ENCODE measurements around the gene SLC6A13. TPM values are rescaled to one million over a fixed set of nuclear protein-coding genes. Genes with fewer than 3 reads are reported as not detected.

Gene SLC6A13
- total and polyA plus RNA-seq, 2 of the 13 experiments (the other 11 are each of a cell fraction or from before 2014, with no cell fraction given), result 0.05 to 0.15 TPM

DNA sequence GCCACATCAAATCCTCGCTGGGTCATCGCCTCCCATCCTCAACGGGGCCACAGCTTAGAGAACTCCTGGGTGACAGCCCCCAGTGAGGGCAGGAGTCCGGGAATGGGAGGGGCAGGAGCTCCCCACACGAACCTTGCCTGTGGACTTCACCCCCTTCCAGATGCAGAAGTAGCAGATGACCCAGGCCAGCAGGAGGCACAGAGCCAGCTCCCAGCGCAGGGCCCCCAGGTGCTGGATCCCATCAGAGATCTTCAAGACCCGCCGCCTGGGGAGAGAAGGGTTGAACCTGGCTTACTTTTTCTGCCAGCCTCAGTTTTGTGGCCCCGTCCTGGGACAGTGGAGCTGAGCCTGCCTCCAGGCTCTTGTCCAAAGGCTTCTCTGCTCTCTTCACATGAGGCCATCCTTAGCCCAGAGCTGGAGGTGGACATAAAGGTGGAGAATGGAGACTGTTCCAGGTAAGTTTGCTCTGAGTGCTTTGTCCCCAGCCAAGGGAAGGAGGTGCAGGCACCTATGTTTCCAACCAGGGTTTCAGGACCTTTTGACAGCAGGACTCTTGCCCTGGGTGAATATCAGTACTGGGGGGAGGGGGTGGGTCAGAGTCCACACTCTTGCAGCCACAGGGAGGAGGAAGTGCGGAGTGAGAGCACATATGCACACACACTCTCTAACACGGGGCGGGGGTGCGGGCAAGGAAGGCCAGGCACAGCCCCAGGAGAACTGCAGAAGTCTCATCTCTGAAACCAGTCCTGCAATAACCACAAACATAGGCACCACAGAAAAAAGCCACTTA, 25.4 kb downstream of the SLC6A13 start (continued):
- TF ChIP-seq, protein P1, sequence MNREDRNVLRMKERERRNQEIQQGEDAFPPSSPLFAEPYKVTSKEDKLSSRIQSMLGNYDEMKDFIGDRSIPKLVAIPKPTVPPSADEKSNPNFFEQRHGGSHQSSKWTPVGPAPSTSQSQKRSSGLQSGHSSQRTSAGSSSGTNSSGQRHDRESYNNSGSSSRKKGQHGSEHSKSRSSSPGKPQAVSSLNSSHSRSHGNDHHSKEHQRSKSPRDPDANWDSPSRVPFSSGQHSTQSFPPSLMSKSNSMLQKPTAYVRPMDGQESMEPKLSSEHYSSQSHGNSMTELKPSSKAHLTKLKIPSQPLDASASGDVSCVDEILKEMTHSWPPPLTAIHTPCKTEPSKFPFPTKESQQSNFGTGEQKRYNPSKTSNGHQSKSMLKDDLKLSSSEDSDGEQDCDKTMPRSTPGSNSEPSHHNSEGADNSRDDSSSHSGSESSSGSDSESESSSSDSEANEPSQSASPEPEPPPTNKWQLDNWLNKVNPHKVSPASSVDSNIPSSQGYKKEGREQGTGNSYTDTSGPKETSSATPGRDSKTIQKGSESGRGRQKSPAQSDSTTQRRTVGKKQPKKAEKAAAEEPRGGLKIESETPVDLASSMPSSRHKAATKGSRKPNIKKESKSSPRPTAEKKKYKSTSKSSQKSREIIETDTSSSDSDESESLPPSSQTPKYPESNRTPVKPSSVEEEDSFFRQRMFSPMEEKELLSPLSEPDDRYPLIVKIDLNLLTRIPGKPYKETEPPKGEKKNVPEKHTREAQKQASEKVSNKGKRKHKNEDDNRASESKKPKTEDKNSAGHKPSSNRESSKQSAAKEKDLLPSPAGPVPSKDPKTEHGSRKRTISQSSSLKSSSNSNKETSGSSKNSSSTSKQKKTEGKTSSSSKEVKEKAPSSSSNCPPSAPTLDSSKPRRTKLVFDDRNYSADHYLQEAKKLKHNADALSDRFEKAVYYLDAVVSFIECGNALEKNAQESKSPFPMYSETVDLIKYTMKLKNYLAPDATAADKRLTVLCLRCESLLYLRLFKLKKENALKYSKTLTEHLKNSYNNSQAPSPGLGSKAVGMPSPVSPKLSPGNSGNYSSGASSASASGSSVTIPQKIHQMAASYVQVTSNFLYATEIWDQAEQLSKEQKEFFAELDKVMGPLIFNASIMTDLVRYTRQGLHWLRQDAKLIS (CRISPR knock-in tag; IDR thresholded peaks at IDR 0.05), result no peak
- TF ChIP-seq GFI1 (CRISPR knock-in tag; IDR thresholded peaks at IDR 0.05; ENCODE audit: borderline replicate concordance), result no peak; the same call in 1 of the 2 replicates

DNA sequence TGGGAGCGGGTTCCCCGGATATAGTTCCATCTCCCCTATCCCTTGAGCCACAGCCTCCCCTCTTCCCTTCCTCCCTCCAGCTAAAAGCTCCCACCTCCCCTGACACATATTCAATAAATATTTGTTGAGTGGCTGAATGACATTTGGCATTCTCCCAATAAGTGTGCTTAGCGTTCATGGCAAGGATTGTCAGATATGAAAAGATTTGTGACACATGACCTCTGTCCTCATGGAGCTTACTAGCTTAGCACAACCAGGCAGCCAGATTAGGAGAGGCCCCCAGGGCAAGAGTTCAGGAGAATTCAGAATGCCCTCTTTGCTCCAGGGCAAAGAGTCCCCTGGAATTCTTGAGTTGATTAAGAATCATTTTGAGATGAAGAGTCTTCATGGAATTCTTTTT, 26.2 kb downstream of the SLC6A13 start:
- CTCF ChIA-PET (ENCODE audit: low intra/inter-chr PET ratio, low total read pairs), result no interaction called here
- Histone ChIP-seq H4K20me1 (ENCODE audit: insufficient read depth, low read length) (no peaks in the 10 kb centered on the region), H3K27me3 (ENCODE audit: control insufficient read depth in 1 of 2, insufficient read depth in 2 of 2, low read length in 2 of 2) (no peaks in the 10 kb centered on the region; a peak in 1 of 5 replicates), H3K36me3 (replicated peaks in 1 of 2; ENCODE audit: control insufficient read depth in 1 of 2, insufficient read depth in 2 of 2, low read length in 2 of 2) (no peaks in the 10 kb centered on the region), H3K4me3 (replicated peaks in 1 of 3; ENCODE audit: insufficient read depth in 1 of 3, low read depth in 2 of 3, low read length in 3 of 3) (no peak overlapping the region), H3K4me1 (ENCODE audit: insufficient read depth, low read length) (peaks cover 53% of the 10 kb centered on the region), H2AFZ (ENCODE audit: low read length) (no peak overlapping the region), H3K9me3 (ENCODE audit: low read length) (peaks cover 4% of the 10 kb centered on the region; the same call in 1 of the 2 replicates), H3K9ac (ENCODE audit: insufficient read depth, low read depth, low read length) (no peak overlapping the region), H3K79me2 (ENCODE audit: insufficient read depth, low read length) (no peaks in the 10 kb centered on the region), H3K27ac (ENCODE audit: extremely low read length, insufficient read depth, low read length) (peak overlapping the region; percentile 82), H3K4me2 (ENCODE audit: low read depth, low read length) (peak overlapping the region; percentile 91)
- ATAC-seq (no peak), DNase-seq (ENCODE audit: low spot score) (no peak), FAIRE-seq (no peak)
- intact Hi-C loops (cut with micrococcal nuclease; ENCODE audit: unreplicated experiment), result no loop called here
- TF ChIP-seq, protein P2, sequence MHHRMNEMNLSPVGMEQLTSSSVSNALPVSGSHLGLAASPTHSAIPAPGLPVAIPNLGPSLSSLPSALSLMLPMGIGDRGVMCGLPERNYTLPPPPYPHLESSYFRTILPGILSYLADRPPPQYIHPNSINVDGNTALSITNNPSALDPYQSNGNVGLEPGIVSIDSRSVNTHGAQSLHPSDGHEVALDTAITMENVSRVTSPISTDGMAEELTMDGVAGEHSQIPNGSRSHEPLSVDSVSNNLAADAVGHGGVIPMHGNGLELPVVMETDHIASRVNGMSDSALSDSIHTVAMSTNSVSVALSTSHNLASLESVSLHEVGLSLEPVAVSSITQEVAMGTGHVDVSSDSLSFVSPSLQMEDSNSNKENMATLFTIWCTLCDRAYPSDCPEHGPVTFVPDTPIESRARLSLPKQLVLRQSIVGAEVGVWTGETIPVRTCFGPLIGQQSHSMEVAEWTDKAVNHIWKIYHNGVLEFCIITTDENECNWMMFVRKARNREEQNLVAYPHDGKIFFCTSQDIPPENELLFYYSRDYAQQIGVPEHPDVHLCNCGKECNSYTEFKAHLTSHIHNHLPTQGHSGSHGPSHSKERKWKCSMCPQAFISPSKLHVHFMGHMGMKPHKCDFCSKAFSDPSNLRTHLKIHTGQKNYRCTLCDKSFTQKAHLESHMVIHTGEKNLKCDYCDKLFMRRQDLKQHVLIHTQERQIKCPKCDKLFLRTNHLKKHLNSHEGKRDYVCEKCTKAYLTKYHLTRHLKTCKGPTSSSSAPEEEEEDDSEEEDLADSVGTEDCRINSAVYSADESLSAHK (CRISPR knock-in tag; IDR thresholded peaks at IDR 0.05; ENCODE audit: borderline replicate concordance), result no peak
- TF ChIP-seq MTF1 (CRISPR knock-in tag; IDR thresholded peaks at IDR 0.05), result no peak
- 67% methylated on average over 3 of the region's 3 CpGs for WGBS (ENCODE audit: low lambda C conversion rate)
- in situ Hi-C loops (cut with HindIII; ENCODE audit: extremely low pct_ligation_motif_present, low pct_unique_long_range_greater_than_20kb), result no loop called here
- no TSS peak for BruUV-seq (replicated peaks)
- POLR2A ChIA-PET, result interaction anchor here (0.6 to 1.7 kb wide), 6 partner anchors 13 to 26 kb away, joined by 3 to 12 read pairs (median 4); partner anchors contain the start of gene SLC6A12
